Activated T-helper 1 cell treated with anti-CD3 and anti-CD28 coated beads, Interleukin-12 subunit alpha, Interleukin-12 subunit beta, Interleukin-2, Interleukin-4 antibody, amounts not matched to agents 30 ng/mL and 10 ng/mL and 1 ng/mL, durations not matched to agents 14 hours and 24 hours and 36 hours (primary cell): ENCODE data around the gene ATP5PB. TPM values are rescaled to one million over a fixed set of nuclear protein-coding genes. Genes with fewer than 3 reads are reported as not detected.

Source experiments
- DNase-seq: peaks from one replicate; pipeline ENCODE4 v3.0.0; 2021; ENCODE audit warnings: low spot score
- H3K27ac Mint-ChIP-seq: one replicate; pipeline ENCODE4 v1.8.0; 2021; ENCODE audit warnings: mild to moderate bottlenecking, mixed read lengths
- H3K27me3 Mint-ChIP-seq: one replicate; pipeline ENCODE4 v1.8.0; 2022; ENCODE audit warnings: mild to moderate bottlenecking, moderate library complexity, mixed read lengths; ENCODE audit not compliant: insufficient read depth
- H3K36me3 Mint-ChIP-seq: one replicate; pipeline ENCODE4 v1.8.0; 2021; ENCODE audit warnings: low read depth, mixed read lengths
- H3K4me1 Mint-ChIP-seq: one replicate; pipeline ENCODE4 v1.8.0; 2021; ENCODE audit warnings: low read depth, mixed read lengths
- H3K4me3 Mint-ChIP-seq: one replicate; pipeline ENCODE4 v1.8.0; 2021; ENCODE audit warnings: mild to moderate bottlenecking, moderate library complexity, mixed read lengths
- H3K9me3 Mint-ChIP-seq: one replicate; pipeline ENCODE4 v1.8.0; 2021; ENCODE audit warnings: mixed read lengths
- intact Hi-C: fragments of 100-400 bp; cut with micrococcal nuclease; formaldehyde crosslinking; loops from one replicate; pipeline ENCODE4 v1.15.1; 2024
- total RNA-seq: library from RNA; stranded (reverse); gene quantifications from 2 replicates; pipeline ENCODE4 v1.2.3, GENCODE V29; 2022

Gene ATP5PB
- total RNA-seq, 1 donor from 2014 or later = 282 TPM

- Mint-ChIP-seq H3K4me1 (peaks cover 80% of the 10 kb centered on the region), H3K36me3 (peaks cover 46% of the 10 kb centered on the region), H3K27me3 (no peaks in the 10 kb centered on the region), H3K27ac (no peak overlapping the region), H3K4me3 (no peak overlapping the region), H3K9me3 (no peaks in the 10 kb centered on the region)
- intact Hi-C loops = no loop called here
- DNase-seq = no peak
These were observed 3.3 kb downstream of the ATP5PB start for GRCh38 chr1:111452581-111452980.

GRCh38 chr1:111453706-111454105 is 4.4 kb downstream of the ATP5PB start:
- Mint-ChIP-seq H3K27ac (no peak overlapping the region), H3K27me3 (no peaks in the 10 kb centered on the region), H3K36me3 (peaks cover 53% of the 10 kb centered on the region), H3K4me1 (peaks cover 70% of the 10 kb centered on the region), H3K9me3 (no peaks in the 10 kb centered on the region), H3K4me3 (no peak overlapping the region)
- no peak for DNase-seq
- intact Hi-C loops = no loop called here

- no peak for DNase-seq
- Mint-ChIP-seq H3K27me3 (no peaks in the 10 kb centered on the region), H3K27ac (peak overlapping the region; percentile 79), H3K9me3 (no peaks in the 10 kb centered on the region), H3K4me1 (peaks cover 65% of the 10 kb centered on the region), H3K36me3 (peaks cover 56% of the 10 kb centered on the region), H3K4me3 (peak overlapping the region; percentile 67)
- intact Hi-C loops = loop anchor here (1.0 kb wide), 1 partner anchor 22 kb away; no protein-coding TSS in a partner anchor
These were observed 5.8 kb downstream of the ATP5PB start for GRCh38 chr1:111454859-111455641.

GRCh38 chr1:111455642-111456031 is 6.4 kb downstream of the ATP5PB start:
- no peak for DNase-seq
- H3K27ac Mint-ChIP-seq = peak overlapping the region; percentile 71
- no peaks in the 10 kb centered on the region for H3K27me3 Mint-ChIP-seq
- peak overlapping the region; percentile 67 for H3K4me3 Mint-ChIP-seq
- H3K9me3 Mint-ChIP-seq = no peaks in the 10 kb centered on the region
- peaks cover 57% of the 10 kb centered on the region for H3K36me3 Mint-ChIP-seq
- intact Hi-C loops = loop anchor here (1.0 kb wide), 1 partner anchor 22 kb away; no protein-coding TSS in a partner anchor
- H3K4me1 Mint-ChIP-seq = peaks cover 62% of the 10 kb centered on the region

- H3K4me1 Mint-ChIP-seq = peaks cover 11% of the 10 kb centered on the region
- peaks cover 54% of the 10 kb centered on the region for H3K36me3 Mint-ChIP-seq
- intact Hi-C loops = no loop called here
- DNase-seq = no peak
- H3K27ac Mint-ChIP-seq = no peak overlapping the region
- H3K27me3 Mint-ChIP-seq = no peaks in the 10 kb centered on the region
- no peak overlapping the region for H3K4me3 Mint-ChIP-seq
- no peaks in the 10 kb centered on the region for H3K9me3 Mint-ChIP-seq
These were observed 12.5 kb downstream of the ATP5PB start for GRCh38 chr1:111461765-111462164.

- intact Hi-C loops = no loop called here
- H3K4me1 Mint-ChIP-seq = peaks cover 11% of the 10 kb centered on the region
- no peaks in the 10 kb centered on the region for H3K9me3 Mint-ChIP-seq
- no peak overlapping the region for H3K27ac Mint-ChIP-seq
- peaks cover 52% of the 10 kb centered on the region for H3K36me3 Mint-ChIP-seq
- H3K4me3 Mint-ChIP-seq = no peak overlapping the region
- H3K27me3 Mint-ChIP-seq = no peaks in the 10 kb centered on the region
- DNase-seq = no peak
These were observed 13.2 kb downstream of the ATP5PB start for GRCh38 chr1:111462370-111463028.

GRCh38 chr1:111463029-111463683 is 13.9 kb downstream of the ATP5PB start:
- H3K4me3 Mint-ChIP-seq = no peak overlapping the region
- peaks cover 11% of the 10 kb centered on the region for H3K4me1 Mint-ChIP-seq
- H3K36me3 Mint-ChIP-seq = peaks cover 49% of the 10 kb centered on the region
- H3K27me3 Mint-ChIP-seq = no peaks in the 10 kb centered on the region
- H3K9me3 Mint-ChIP-seq = no peaks in the 10 kb centered on the region
- no peak overlapping the region for H3K27ac Mint-ChIP-seq
- intact Hi-C loops = no loop called here
- no peak for DNase-seq

- Mint-ChIP-seq H3K9me3 (no peaks in the 10 kb centered on the region), H3K4me3 (no peak overlapping the region), H3K27me3 (no peaks in the 10 kb centered on the region), H3K27ac (no peak overlapping the region), H3K4me1 (peaks cover 6% of the 10 kb centered on the region), H3K36me3 (peaks cover 35% of the 10 kb centered on the region)
- DNase-seq = no peak
- intact Hi-C loops = no loop called here
These were observed 16.5 kb downstream of the ATP5PB start for GRCh38 chr1:111465754-111466153.

GRCh38 chr1:111466480-111466879 is 17.2 kb downstream of the ATP5PB start:
- H3K4me1 Mint-ChIP-seq = peaks cover 6% of the 10 kb centered on the region
- intact Hi-C loops = no loop called here
- H3K27me3 Mint-ChIP-seq = no peaks in the 10 kb centered on the region
- no peak for DNase-seq
- H3K36me3 Mint-ChIP-seq = peaks cover 33% of the 10 kb centered on the region
- H3K27ac Mint-ChIP-seq = no peak overlapping the region
- H3K9me3 Mint-ChIP-seq = no peaks in the 10 kb centered on the region
- no peak overlapping the region for H3K4me3 Mint-ChIP-seq

GRCh38 chr1:111467865-111468716 is 18.8 kb downstream of the ATP5PB start:
- no peak for DNase-seq
- Mint-ChIP-seq H3K4me3 (no peak overlapping the region), H3K9me3 (no peaks in the 10 kb centered on the region), H3K27me3 (no peaks in the 10 kb centered on the region), H3K36me3 (peaks cover 25% of the 10 kb centered on the region), H3K4me1 (peaks cover 12% of the 10 kb centered on the region), H3K27ac (no peak overlapping the region)
- intact Hi-C loops = no loop called here

GRCh38 chr1:111468717-111469100 is 19.4 kb downstream of the ATP5PB start:
- Mint-ChIP-seq H3K9me3 (no peaks in the 10 kb centered on the region), H3K4me1 (peaks cover 13% of the 10 kb centered on the region), H3K4me3 (no peak overlapping the region), H3K36me3 (peaks cover 21% of the 10 kb centered on the region), H3K27ac (no peak overlapping the region), H3K27me3 (peaks cover under 1% of the 10 kb centered on the region)
- intact Hi-C loops = no loop called here
- no peak for DNase-seq

GRCh38 chr1:111469539-111469938 is 20.3 kb downstream of the ATP5PB start:
- DNase-seq = no peak
- H3K4me3 Mint-ChIP-seq = no peak overlapping the region

More at GRCh38 chr1:111469539-111469938, 20.3 kb downstream of the ATP5PB start:
- Mint-ChIP-seq H3K9me3 (no peaks in the 10 kb centered on the region), H3K4me1 (peaks cover 19% of the 10 kb centered on the region), H3K36me3 (peaks cover 18% of the 10 kb centered on the region), H3K27ac (no peak overlapping the region), H3K27me3 (peaks cover 3% of the 10 kb centered on the region)
- intact Hi-C loops = no loop called here
